Gastrocnemius medialis (tissue), 4 donors: ENCODE data around the gene MTERF1. TPM values are rescaled to one million over a fixed set of nuclear protein-coding genes. Genes with fewer than 3 reads are reported as not detected.
"Not testable (repeated sequence)": the region's sequence is repeated elsewhere in the genome, so short reads cannot be mapped to it uniquely, and the experiment has no call there.

ENCODE experiments used
- ATAC-seq, 2 donors: fragments of 150-250 bp; one replicate each; pipeline ENCODE4 v1.9.1; 2016
- DNase-seq, 2 donors: peaks; one replicate each; pipeline ENCODE4 v3.0.0-alpha.2; 2019
- H3K27ac ChIP-seq, 4 donors: fragments of 200-600 bp; sonication (generic); 1 replicate in 1 of 4; 2 replicates in 3 of 4; pipeline ENCODE4 v1.5.1; 2016 to 2018; ENCODE audit warnings: mild to moderate bottlenecking in 2 of 4, moderate library complexity in 1 of 4
- H3K27me3 ChIP-seq, 3 donors: fragments of 200-600 bp; sonication (generic) in 2 of 3; 1 replicate in 1 of 3; 2 replicates in 2 of 3; pipeline versions ENCODE4 v1.5.1 to v1.6.0; 2016 to 2019; ENCODE audit warnings: mild to moderate bottlenecking in 1 of 3, moderate library complexity in 1 of 3
- H3K36me3 ChIP-seq, 2 donors: fragments of 200-600 bp; sonication (generic) in 1 of 2; one replicate each; pipeline ENCODE4 v1.5.1; 2017 to 2018
- H3K4me1 ChIP-seq, 2 donors: fragments of 200-600 bp; sonication (generic) in 1 of 2; one replicate each; pipeline ENCODE4 v1.5.1; 2016 to 2017; ENCODE audit warnings: mild to moderate bottlenecking in 2 of 2
- H3K4me3 ChIP-seq, 4 donors: fragments of 200-600 bp; sonication (generic) in 3 of 4; 1 replicate in 1 of 4; 2 replicates in 3 of 4; pipeline ENCODE4 v1.5.1; 2016 to 2019; ENCODE audit warnings: mild to moderate bottlenecking in 2 of 4
- H3K9me3 ChIP-seq, 3 donors: fragments of 200-600 bp; sonication (generic) in 2 of 3; 1 replicate in 1 of 3; 2 replicates in 2 of 3; pipeline ENCODE4 v1.5.1; 2016 to 2019
- POLR2A ChIP-seq, 2 donors: fragments of 450-650 bp; IDR thresholded peaks; one replicate each; pipeline ENCODE4 v1.6.1; 2017; ENCODE audit warnings: antibody characterized with exemption in 2 of 2, mild to moderate bottlenecking in 2 of 2, moderate library complexity in 2 of 2
- in situ Hi-C, 4 donors: fragments of 200-750 bp; cut with MboI; loops; one replicate each; pipeline versions ENCODE4 v1.15.0 to v1.8.0; 2017; ENCODE audit warnings: low sequenced_read_pairs in 4 of 4
- intact Hi-C: fragments of 100-400 bp; cut with DNase I; formaldehyde crosslinking; loops from one replicate; pipeline ENCODE4 v1.15.1; 2023; ENCODE audit warnings: low total_unique reads
- total RNA-seq, 4 donors: library from RNA; depleted of rRNA; stranded (reverse); fragments of >200 nt; gene quantifications; one replicate each; pipeline versions ENCODE4 v1.1.0 to v1.2.3, GENCODE V29; 2016
- TF ChIP-seq, protein P1 (sequence below), 5 experiments: fragments of 450-650 bp in 3 of 5; fragments of 200-600 bp in 2 of 5; sonication (generic) in 2 of 5; IDR thresholded peaks in 4 of 5; conservative IDR thresholded peaks in 1 of 5; 1 replicate in 4 of 5; 2 replicates in 1 of 5; pipeline ENCODE4 v1.5.1; 2016 to 2019; ENCODE audit warnings: antibody characterized with exemption in 5 of 5, mild to moderate bottlenecking in 3 of 5, moderate library complexity in 3 of 5

The MTERF1 gene
- total RNA-seq, 4 donors from 2014 or later, result 3.3 to 5.5 (median 3.7) TPM

DNA sequence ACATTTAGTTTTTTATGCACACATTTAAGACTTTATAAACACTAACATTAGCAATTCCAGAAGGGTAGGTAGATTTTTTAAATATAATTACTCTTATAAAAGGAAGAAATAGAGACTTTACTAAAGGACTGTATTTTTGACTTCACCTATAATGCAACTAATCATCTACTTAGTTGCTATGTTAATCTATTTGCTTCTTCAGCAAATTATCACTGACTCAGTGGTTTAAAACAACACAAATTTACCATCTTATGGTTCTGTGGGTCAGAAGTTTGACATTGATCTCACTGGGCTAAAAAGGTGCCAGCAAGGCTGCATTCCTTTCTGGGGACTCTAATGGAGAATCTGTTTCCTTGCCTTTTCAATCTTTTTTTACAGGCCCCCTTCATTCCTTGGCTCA, 7.6 kb downstream of the MTERF1 start:
- no peak overlapping the region for H3K27ac ChIP-seq
- H3K4me1 ChIP-seq, result no peaks in the 10 kb centered on the region
- no peak overlapping the region for H3K4me3 ChIP-seq
- peaks cover 0 to 7% of the 10 kb centered on the region in 2 donors for H3K36me3 ChIP-seq
- intact Hi-C loops (loop anchor here (10.0 kb wide), 1 partner anchor 788 kb away; no protein-coding TSS in a partner anchor), in situ Hi-C loops (no loop called here)
- ATAC-seq, result no peak
- no peaks in the 10 kb centered on the region for H3K9me3 ChIP-seq
- DNase-seq, result no peak
- no peaks in the 10 kb centered on the region for H3K27me3 ChIP-seq
- TF ChIP-seq, protein P1, sequence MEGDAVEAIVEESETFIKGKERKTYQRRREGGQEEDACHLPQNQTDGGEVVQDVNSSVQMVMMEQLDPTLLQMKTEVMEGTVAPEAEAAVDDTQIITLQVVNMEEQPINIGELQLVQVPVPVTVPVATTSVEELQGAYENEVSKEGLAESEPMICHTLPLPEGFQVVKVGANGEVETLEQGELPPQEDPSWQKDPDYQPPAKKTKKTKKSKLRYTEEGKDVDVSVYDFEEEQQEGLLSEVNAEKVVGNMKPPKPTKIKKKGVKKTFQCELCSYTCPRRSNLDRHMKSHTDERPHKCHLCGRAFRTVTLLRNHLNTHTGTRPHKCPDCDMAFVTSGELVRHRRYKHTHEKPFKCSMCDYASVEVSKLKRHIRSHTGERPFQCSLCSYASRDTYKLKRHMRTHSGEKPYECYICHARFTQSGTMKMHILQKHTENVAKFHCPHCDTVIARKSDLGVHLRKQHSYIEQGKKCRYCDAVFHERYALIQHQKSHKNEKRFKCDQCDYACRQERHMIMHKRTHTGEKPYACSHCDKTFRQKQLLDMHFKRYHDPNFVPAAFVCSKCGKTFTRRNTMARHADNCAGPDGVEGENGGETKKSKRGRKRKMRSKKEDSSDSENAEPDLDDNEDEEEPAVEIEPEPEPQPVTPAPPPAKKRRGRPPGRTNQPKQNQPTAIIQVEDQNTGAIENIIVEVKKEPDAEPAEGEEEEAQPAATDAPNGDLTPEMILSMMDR (IDR thresholded peaks at IDR 0.05 in 4 of 5, conservative IDR thresholded peaks at IDR 0.05 in 1 of 5), result no peak
- no peak for TF ChIP-seq POLR2A (IDR thresholded peaks at IDR 0.05)

DNA sequence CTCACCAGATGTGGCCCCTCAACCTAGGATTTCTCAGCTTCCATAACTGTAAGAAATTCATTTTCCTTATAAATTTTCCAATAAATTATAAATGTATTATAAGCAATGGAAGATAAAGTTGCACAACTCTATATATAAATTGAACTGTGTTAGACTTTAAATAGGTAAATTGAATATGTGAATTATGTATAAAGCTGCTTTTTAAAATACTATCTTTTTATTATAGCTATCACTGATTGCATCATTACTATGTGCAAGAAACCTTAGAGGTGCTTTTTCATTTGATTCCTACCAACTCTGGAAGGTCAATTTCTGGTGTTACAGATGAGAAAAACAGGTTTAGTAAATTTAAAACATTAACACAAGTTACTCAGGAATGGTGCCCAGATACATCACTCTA, 8.4 kb downstream of the MTERF1 start:
- Histone ChIP-seq H3K27ac (no peak overlapping the region), H3K27me3 (no peaks in the 10 kb centered on the region), H3K36me3 (peaks cover 0 to 7% of the 10 kb centered on the region in 2 donors), H3K9me3 (no peaks in the 10 kb centered on the region), H3K4me1 (no peaks in the 10 kb centered on the region), H3K4me3 (no peak overlapping the region)
- in situ Hi-C loops, result no loop called here
- DNase-seq (no peak), ATAC-seq (no peak)
- no peak for TF ChIP-seq POLR2A (IDR thresholded peaks at IDR 0.05)
- TF ChIP-seq, protein P1 (IDR thresholded peaks at IDR 0.05 in 4 of 5, conservative IDR thresholded peaks at IDR 0.05 in 1 of 5), result no peak
- intact Hi-C loops, result loop anchor here (10.0 kb wide), 1 partner anchor 787 kb away; no protein-coding TSS in a partner anchor

GRCh38 chr7:91869661-91870060, 10.8 kb downstream of the MTERF1 start:
- Histone ChIP-seq H3K27ac (no peak overlapping the region), H3K4me1 (no peaks in the 10 kb centered on the region), H3K27me3 (no peaks in the 10 kb centered on the region), H3K36me3 (peaks cover 0 to 7% of the 10 kb centered on the region in 2 donors), H3K9me3 (no peaks in the 10 kb centered on the region), H3K4me3 (no peak overlapping the region)
- no peak for DNase-seq
- intact Hi-C loops (loop anchor here (10.0 kb wide), 1 partner anchor 785 kb away; no protein-coding TSS in a partner anchor), in situ Hi-C loops (no loop called here)
- TF ChIP-seq POLR2A (IDR thresholded peaks at IDR 0.05), result no peak
- TF ChIP-seq, protein P1 (IDR thresholded peaks at IDR 0.05 in 4 of 5, conservative IDR thresholded peaks at IDR 0.05 in 1 of 5), result no peak
- no peak for ATAC-seq

DNA sequence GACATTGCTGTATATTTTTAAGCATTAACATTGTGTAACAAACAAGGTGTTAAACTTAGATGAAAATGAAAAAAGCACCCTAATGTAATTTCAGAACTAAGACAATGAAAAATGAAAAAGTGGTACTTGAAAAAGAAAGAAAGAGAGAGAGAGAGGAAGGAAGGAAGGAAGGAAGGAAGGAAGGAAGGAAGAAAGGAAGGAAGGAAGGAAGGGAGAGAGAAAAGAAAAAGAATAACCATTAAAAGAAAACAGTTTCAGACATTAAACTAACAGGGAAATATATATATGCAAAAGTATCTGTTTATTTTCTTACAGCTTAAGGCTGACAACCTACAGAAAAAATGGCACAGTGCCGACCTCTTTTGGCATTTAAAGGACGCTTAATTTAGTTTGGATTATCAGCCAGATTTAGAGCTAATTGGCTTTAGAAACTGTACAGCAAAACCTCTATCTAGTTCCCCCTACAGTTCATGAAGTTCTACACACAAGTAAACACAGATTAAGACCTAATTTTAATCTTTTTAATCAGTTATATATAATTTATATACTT, 13.8 kb downstream of the MTERF1 start:
- in situ Hi-C loops, result no loop called here
- intact Hi-C loops, result no loop called here
- TF ChIP-seq, protein P1 (IDR thresholded peaks at IDR 0.05 in 4 of 5, conservative IDR thresholded peaks at IDR 0.05 in 1 of 5), result no peak
- no peak for TF ChIP-seq POLR2A (IDR thresholded peaks at IDR 0.05)
- Histone ChIP-seq H3K27me3 (no peaks in the 10 kb centered on the region), H3K4me3 (no peak overlapping the region), H3K36me3 (no peaks in the 10 kb centered on the region), H3K27ac (no peak overlapping the region), H3K9me3 (no peaks in the 10 kb centered on the region), H3K4me1 (no peaks in the 10 kb centered on the region)
- DNase-seq (no peak), ATAC-seq (no peak)

DNA sequence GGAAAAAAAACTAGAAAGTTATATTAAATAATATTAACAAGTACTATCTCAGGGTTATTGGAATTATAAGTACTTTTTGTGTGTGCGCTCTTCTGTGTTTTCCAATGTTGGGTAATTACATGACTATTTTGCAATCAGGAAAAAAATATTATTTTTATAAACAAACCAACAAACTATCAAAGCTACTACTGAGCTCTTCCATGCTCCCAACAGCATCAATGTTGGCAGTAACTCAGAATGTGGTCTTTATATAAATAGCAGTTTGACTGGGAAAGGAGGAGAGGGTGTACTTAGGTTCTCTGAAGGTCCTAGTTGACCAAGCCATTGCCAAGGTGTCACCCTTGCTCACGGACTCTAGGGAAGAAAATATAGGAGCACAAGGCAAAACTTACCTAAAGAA, 15.0 kb downstream of the MTERF1 start:
- H3K27ac ChIP-seq, result no peak overlapping the region
- H3K9me3 ChIP-seq, result no peaks in the 10 kb centered on the region
- ATAC-seq, result no peak
- no peak for TF ChIP-seq POLR2A (IDR thresholded peaks at IDR 0.05)
- TF ChIP-seq, protein P1 (IDR thresholded peaks at IDR 0.05 in 4 of 5, conservative IDR thresholded peaks at IDR 0.05 in 1 of 5), result no peak
- in situ Hi-C loops, result no loop called here
- no peak overlapping the region for H3K4me3 ChIP-seq
- no peaks in the 10 kb centered on the region for H3K4me1 ChIP-seq
- intact Hi-C loops, result no loop called here
- H3K27me3 ChIP-seq, result no peaks in the 10 kb centered on the region
- DNase-seq, result no peak
- H3K36me3 ChIP-seq, result no peaks in the 10 kb centered on the region

DNA sequence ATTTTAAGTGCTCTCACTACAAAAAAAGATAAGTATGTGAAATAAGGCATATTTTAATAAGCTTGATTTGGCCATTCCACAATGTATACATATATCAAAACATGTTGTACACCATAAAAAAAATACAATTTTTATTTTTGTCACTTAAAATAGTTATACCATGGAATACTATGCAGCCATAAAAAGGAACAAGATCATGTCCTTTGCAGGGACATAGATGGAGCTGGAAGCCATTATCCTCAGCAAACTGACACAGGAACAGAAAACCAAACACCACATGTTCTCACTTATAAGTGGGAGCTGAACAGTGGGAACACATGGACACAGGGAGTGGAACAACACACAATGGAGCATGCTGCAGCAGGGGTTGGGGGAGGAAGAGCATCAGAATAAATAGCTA, 15.9 kb downstream of the MTERF1 start:
- intact Hi-C loops, H3K4me3 ChIP-seq, H3K27me3 ChIP-seq, DNase-seq, H3K36me3 ChIP-seq, H3K9me3 ChIP-seq, in situ Hi-C loops, H3K4me1 ChIP-seq, H3K27ac ChIP-seq, ATAC-seq: not testable (repeated sequence)
